ENCODE measurements around the gene MOSPD2. TPM values are rescaled to one million over a fixed set of nuclear protein-coding genes. Genes with fewer than 3 reads are reported as not detected.

MOSPD2 gene
- total RNA-seq, 2 donors from 2014 or later: 6.3 to 12.5 TPM

GRCh38 chrX:14864631-14865030 is 8.6 kb upstream of the MOSPD2 start:
- H3K9me3 ChIP-seq: no peaks in the 10 kb centered on the region
- intact Hi-C loops (cut with DNase I): no loop called here
- 80 to 100% methylated on average over 1 of the region's 1 CpG for WGBS, 2 donors
- no peak overlapping the region for H3K4me3 ChIP-seq
- DNase-seq: no peak
- no peak for ATAC-seq
- no peaks in the 10 kb centered on the region for H3K27me3 ChIP-seq
- no peak overlapping the region for H3K27ac ChIP-seq
- H3K4me1 ChIP-seq: no peaks in the 10 kb centered on the region
- TF ChIP-seq CTCF (IDR thresholded peaks at IDR 0.05): no peak
- no peak for TF ChIP-seq POLR2A (IDR thresholded peaks at IDR 0.05)
- no peaks in the 10 kb centered on the region for H3K36me3 ChIP-seq (replicated peaks in 1 of 2; ENCODE audit: insufficient read depth in 1 of 2, low read depth in 2 of 2)

DNA sequence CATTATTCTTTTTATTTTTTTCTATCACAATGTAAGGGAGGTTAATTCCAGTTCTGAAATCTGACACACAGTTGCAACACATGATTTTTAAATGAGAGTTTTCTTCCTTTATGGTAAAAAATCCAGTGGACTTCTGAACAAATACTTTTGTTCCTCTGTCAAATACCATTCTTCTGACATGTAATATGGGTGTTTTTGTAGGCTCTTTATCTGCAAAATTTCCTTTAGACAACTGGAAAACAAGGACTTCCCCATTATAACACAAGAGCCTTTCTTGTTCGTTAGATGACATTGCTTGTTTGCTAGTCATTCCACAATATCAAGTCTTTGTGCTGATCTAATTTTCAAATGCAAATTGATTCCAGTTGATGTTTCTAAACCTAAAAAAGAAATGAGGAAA is 8.0 kb upstream of the MOSPD2 start:
- intact Hi-C loops (cut with DNase I): no loop called here
- Histone ChIP-seq H3K36me3 (replicated peaks in 1 of 2; ENCODE audit: insufficient read depth in 1 of 2, low read depth in 2 of 2) (no peaks in the 10 kb centered on the region), H3K4me3 (no peak overlapping the region), H3K4me1 (no peaks in the 10 kb centered on the region), H3K27ac (no peak overlapping the region), H3K27me3 (no peaks in the 10 kb centered on the region), H3K9me3 (no peaks in the 10 kb centered on the region)
- WGBS, 2 donors: 80 to 96% methylated on average over 1 of the region's 1 CpG
- TF ChIP-seq CTCF (IDR thresholded peaks at IDR 0.05) (no peak), POLR2A (IDR thresholded peaks at IDR 0.05) (no peak)
- ATAC-seq (no peak), DNase-seq (no peak)

DNA sequence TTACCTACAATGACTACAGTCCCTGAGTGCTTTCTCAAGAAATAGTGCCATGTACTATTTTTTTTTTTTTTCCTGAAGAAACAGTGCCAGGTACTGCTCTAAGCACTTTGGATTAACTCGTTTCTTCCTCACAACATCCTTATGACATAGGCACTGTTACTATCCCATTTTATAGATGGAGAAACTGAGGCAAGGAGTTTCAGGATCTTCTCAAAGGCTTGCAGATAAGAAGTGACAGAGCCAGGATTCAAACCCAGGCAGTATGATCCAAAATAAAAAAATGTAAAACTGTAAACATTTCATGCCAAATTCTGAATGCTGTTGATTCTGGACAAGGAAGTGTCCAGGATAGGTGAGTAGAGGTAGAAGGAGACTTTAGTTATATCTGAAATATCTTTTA is 1.5 kb upstream of the MOSPD2 start:
- 44 to 50% methylated on average over 1 of the region's 1 CpG for WGBS, 2 donors
- no peaks in the 10 kb centered on the region for H3K27me3 ChIP-seq
- no peak overlapping the region for H3K4me3 ChIP-seq
- intact Hi-C loops (cut with DNase I): no loop called here
- H3K9me3 ChIP-seq: no peaks in the 10 kb centered on the region
- no peak for ATAC-seq
- TF ChIP-seq CTCF (IDR thresholded peaks at IDR 0.05) (no peak), POLR2A (IDR thresholded peaks at IDR 0.05) (no peak)
- H3K36me3 ChIP-seq (replicated peaks in 1 of 2; ENCODE audit: insufficient read depth in 1 of 2, low read depth in 2 of 2): no peaks in the 10 kb centered on the region
- no peak overlapping the region for H3K27ac ChIP-seq
- no peak for DNase-seq
- no peaks in the 10 kb centered on the region for H3K4me1 ChIP-seq

- no peak for ATAC-seq
- intact Hi-C loops (cut with DNase I): no loop called here
- peak overlapping the region in 1 of 2 donors; percentile 25 for H3K4me3 ChIP-seq
Measured at GRCh38 chrX:14872355-14872754, 866 bp upstream of the MOSPD2 start.

More at GRCh38 chrX:14872355-14872754, 866 bp upstream of the MOSPD2 start:
- Histone ChIP-seq H3K27me3 (no peaks in the 10 kb centered on the region), H3K27ac (peak overlapping the region in 2 of 4 donors; percentile 64 to 85), H3K4me1 (no peaks in the 10 kb centered on the region), H3K9me3 (no peaks in the 10 kb centered on the region), H3K36me3 (replicated peaks in 1 of 2; ENCODE audit: insufficient read depth in 1 of 2, low read depth in 2 of 2) (no peaks in the 10 kb centered on the region)
- no peak for TF ChIP-seq POLR2A (IDR thresholded peaks at IDR 0.05)
- no peak for TF ChIP-seq CTCF (IDR thresholded peaks at IDR 0.05)
- DNase-seq: no peak
- 15 to 18% methylated on average over 6 of the region's 7 CpGs for WGBS, 2 donors

Data from body of pancreas (tissue), 4 donors.